OCI-LY7 (cell line): Measurements from ENCODE around the gene HDHD5. TPM values are rescaled to one million over a fixed set of nuclear protein-coding genes. Genes with fewer than 3 reads are reported as not detected.

Source experiments
- BruUV-seq: library from RNA; stranded (reverse); fragments of 400-500 nt; replicated peaks from 2 replicates; lab custom pipeline; 2021; lab: Mats Ljungman, UMichigan
- CTCF ChIA-PET: fragments of 300-600 bp; sonication (Branson Sonifier 250); formaldehyde crosslinking; loops from one replicate; lab custom pipeline; 2022; ENCODE audit warnings: antibody characterized with exemption; ENCODE audit not compliant: unreplicated experiment; lab: Charles Lee
- POLR2A ChIA-PET: fragments of 300-600 bp; sonication (Branson Sonifier 250); formaldehyde crosslinking; loops from one replicate; lab custom pipeline; 2022; ENCODE audit warnings: antibody characterized with exemption; lab: Charles Lee
- DNase-seq: peaks from one replicate; pipeline ENCODE4 v3.0.0-alpha.2; 2015; ENCODE audit warnings: low spot score
- H2AFZ ChIP-seq: fragments of 200-600 bp; sonication (generic), shearing (Covaris generic); 2 replicates; pipeline ENCODE4 v1.6.1; 2014; ENCODE audit warnings: mild to moderate bottlenecking, antibody characterized with exemption, low read length, moderate library complexity
- H3K27ac ChIP-seq: fragments of 200-600 bp; sonication (generic); 2 replicates; pipeline ENCODE4 v1.5.1; 2014; ENCODE audit warnings: mixed run types, low read depth, mild to moderate bottlenecking, moderate library complexity, low read length, inconsistent platforms; ENCODE audit not compliant: poor library complexity, severe bottlenecking
- H3K36me3 ChIP-seq: fragments of 200-600 bp; sonication (generic); 2 replicates; pipeline ENCODE4 v1.6.1; 2014; ENCODE audit warnings: mild to moderate bottlenecking, antibody characterized with exemption, low read length, moderate library complexity, mixed read lengths; ENCODE audit not compliant: insufficient read depth
- H3K4me1 ChIP-seq: fragments of 200-600 bp; sonication (generic); 2 replicates; pipeline ENCODE4 v1.5.1; 2014; ENCODE audit warnings: mild to moderate bottlenecking, low read length; ENCODE audit not compliant: insufficient read depth, poor library complexity, severe bottlenecking
- H3K4me2 ChIP-seq: fragments of 200-600 bp; sonication (generic); 2 replicates; pipeline ENCODE4 v1.6.1; 2014; ENCODE audit warnings: mild to moderate bottlenecking, low read length
- H3K4me3 ChIP-seq: fragments of 200-600 bp; sonication (generic); 2 replicates; pipeline ENCODE4 v1.5.1; 2014; ENCODE audit warnings: mild to moderate bottlenecking, low read depth, low read length; ENCODE audit not compliant: poor library complexity, severe bottlenecking
- H3K79me2 ChIP-seq: fragments of 200-600 bp; sonication (generic); 2 replicates; pipeline ENCODE4 v1.6.1; 2016; ENCODE audit warnings: low read depth, mild to moderate bottlenecking, low read length, moderate library complexity, mixed read lengths; ENCODE audit not compliant: insufficient read depth
- H3K9me2 ChIP-seq: fragments of 200-600 bp; sonication (generic); 2 replicates; pipeline ENCODE4 v1.6.1; 2016; ENCODE audit warnings: mild to moderate bottlenecking, low read length, mixed read lengths; ENCODE audit not compliant: insufficient read depth
- H3K9me3 ChIP-seq: fragments of 200-600 bp; sonication (generic); 2 replicates; pipeline ENCODE4 v1.6.1; 2014; ENCODE audit warnings: mild to moderate bottlenecking, mixed run types, low read length, mixed read lengths
- H4K20me1 ChIP-seq: fragments of 200-600 bp; sonication (generic); 2 replicates; pipeline ENCODE4 v1.6.1; 2014; ENCODE audit warnings: mild to moderate bottlenecking, antibody characterized with exemption, low read length, moderate library complexity, mixed read lengths; ENCODE audit not compliant: insufficient read depth
- EZH2phosphoT487 ChIP-seq: fragments of 200-600 bp; sonication (generic); IDR thresholded peaks from 2 replicates; pipeline ENCODE4 v1.6.1; 2018; ENCODE audit warnings: low read depth, borderline replicate concordance, mild to moderate bottlenecking, mixed run types, antibody characterized with exemption, low read length, moderate library complexity, mixed read lengths
- intact Hi-C: fragments of 100-400 bp; cut with micrococcal nuclease; formaldehyde crosslinking; loops from one replicate; pipeline ENCODE4 v1.10.0; 2022; ENCODE audit not compliant: unreplicated experiment
- total RNA-seq, 2 experiments: library from RNA; depleted of rRNA in 1 of 2; stranded (reverse); fragments of >200 nt in 1 of 2; shearing (Covaris generic) in 1 of 2; gene quantifications; 2 replicates each; pipeline ENCODE4 v1.2.3, GENCODE V29; 2014 to 2022
- TF ChIP-seq, protein P1 (sequence below): fragments of 200-600 bp; sonication (generic); conservative IDR thresholded peaks from 2 replicates; pipeline ENCODE4 v1.5.1; 2014; ENCODE audit warnings: mild to moderate bottlenecking, antibody characterized with exemption, low read length, moderate library complexity, mixed read lengths

Gene HDHD5
- total RNA-seq, 2 experiments from 2014 or later: 77.4 to 84.6 TPM

DNA sequence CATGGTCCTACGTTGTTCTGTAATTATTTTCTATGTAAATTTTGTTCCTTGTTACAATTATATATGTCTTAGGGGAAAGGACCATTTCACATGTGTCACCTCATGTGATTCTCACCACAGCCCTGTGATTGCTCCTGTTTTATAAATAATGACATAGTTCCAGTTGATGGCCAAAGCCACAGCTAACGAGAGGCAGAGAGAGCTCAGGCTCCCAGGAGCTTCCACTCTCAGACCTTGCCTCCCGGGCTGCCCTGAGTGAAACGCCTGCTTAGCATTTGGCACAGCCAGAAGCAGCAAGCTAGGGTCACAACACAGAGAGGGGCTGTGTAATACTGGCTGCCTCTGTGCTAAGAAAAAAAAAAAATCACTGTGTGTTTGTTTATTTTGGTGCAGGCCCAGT lies 43.8 kb downstream of the HDHD5 start:
- no peaks in the 10 kb centered on the region for H4K20me1 ChIP-seq
- peaks cover 34% of the 10 kb centered on the region for H3K4me1 ChIP-seq
- BruUV-seq: no TSS peak
- no peak for DNase-seq
- ChIA-PET POLR2A (interaction anchor here (1.7 kb wide), 1 partner anchor 11 kb away, joined by 3 read pairs; no protein-coding TSS in a partner anchor), CTCF (interaction anchor here (0.6 kb wide), 1 partner anchor 22 kb away, joined by 3 read pairs; no protein-coding TSS in a partner anchor)
- H3K9me2 ChIP-seq: no peaks in the 10 kb centered on the region
- no peaks in the 10 kb centered on the region for H3K79me2 ChIP-seq
- H3K36me3 ChIP-seq: no peaks in the 10 kb centered on the region
- no peak overlapping the region for H3K27ac ChIP-seq
- H2AFZ ChIP-seq: no peak overlapping the region
- H3K4me2 ChIP-seq: no peak overlapping the region
- H3K4me3 ChIP-seq: no peak overlapping the region
- intact Hi-C loops: loop anchor here (5.0 kb wide), 1 partner anchor 42 kb away; the partner anchor contains the start of gene HDHD5
- TF ChIP-seq EZH2phosphoT487: no peak
- TF ChIP-seq, protein P1, sequence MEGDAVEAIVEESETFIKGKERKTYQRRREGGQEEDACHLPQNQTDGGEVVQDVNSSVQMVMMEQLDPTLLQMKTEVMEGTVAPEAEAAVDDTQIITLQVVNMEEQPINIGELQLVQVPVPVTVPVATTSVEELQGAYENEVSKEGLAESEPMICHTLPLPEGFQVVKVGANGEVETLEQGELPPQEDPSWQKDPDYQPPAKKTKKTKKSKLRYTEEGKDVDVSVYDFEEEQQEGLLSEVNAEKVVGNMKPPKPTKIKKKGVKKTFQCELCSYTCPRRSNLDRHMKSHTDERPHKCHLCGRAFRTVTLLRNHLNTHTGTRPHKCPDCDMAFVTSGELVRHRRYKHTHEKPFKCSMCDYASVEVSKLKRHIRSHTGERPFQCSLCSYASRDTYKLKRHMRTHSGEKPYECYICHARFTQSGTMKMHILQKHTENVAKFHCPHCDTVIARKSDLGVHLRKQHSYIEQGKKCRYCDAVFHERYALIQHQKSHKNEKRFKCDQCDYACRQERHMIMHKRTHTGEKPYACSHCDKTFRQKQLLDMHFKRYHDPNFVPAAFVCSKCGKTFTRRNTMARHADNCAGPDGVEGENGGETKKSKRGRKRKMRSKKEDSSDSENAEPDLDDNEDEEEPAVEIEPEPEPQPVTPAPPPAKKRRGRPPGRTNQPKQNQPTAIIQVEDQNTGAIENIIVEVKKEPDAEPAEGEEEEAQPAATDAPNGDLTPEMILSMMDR: no peak
- H3K9me3 ChIP-seq: no peaks in the 10 kb centered on the region

DNA sequence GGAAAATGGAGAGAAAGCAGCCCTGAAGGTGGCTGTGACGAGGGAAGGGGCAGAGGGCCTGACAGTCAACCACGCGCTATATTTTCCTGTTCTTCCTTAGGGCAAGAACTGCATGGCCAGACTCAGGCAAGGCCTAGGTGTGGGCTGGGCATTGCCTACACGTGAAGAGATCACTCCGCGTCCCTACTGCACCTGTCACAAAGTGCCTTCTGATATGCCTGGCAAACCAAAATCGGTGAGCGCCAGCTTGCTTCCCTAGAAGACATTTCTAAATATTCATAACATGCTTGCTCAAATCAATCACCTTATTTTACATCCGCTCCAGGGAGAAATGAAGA lies 44.2 kb downstream of the HDHD5 start:
- H3K27ac ChIP-seq: no peak overlapping the region
- TF ChIP-seq, protein P1: no peak
- TF ChIP-seq EZH2phosphoT487: no peak
- no peaks in the 10 kb centered on the region for H3K9me2 ChIP-seq
- ChIA-PET POLR2A (interaction anchor here (1.7 kb wide), 1 partner anchor 12 kb away, joined by 3 read pairs; no protein-coding TSS in a partner anchor), CTCF (interaction anchor here (0.6 kb wide), 1 partner anchor 21 kb away, joined by 3 read pairs; no protein-coding TSS in a partner anchor)
- H3K4me3 ChIP-seq: no peak overlapping the region
- no peak for DNase-seq
- intact Hi-C loops: loop anchor here (5.0 kb wide), 1 partner anchor 42 kb away; the partner anchor contains the start of gene HDHD5
- peaks cover 34% of the 10 kb centered on the region for H3K4me1 ChIP-seq
- H3K79me2 ChIP-seq: no peaks in the 10 kb centered on the region
- no TSS peak for BruUV-seq
- no peak overlapping the region for H2AFZ ChIP-seq
- H3K9me3 ChIP-seq: no peaks in the 10 kb centered on the region
- no peaks in the 10 kb centered on the region for H3K36me3 ChIP-seq
- H3K4me2 ChIP-seq: no peak overlapping the region
- H4K20me1 ChIP-seq: no peaks in the 10 kb centered on the region

DNA sequence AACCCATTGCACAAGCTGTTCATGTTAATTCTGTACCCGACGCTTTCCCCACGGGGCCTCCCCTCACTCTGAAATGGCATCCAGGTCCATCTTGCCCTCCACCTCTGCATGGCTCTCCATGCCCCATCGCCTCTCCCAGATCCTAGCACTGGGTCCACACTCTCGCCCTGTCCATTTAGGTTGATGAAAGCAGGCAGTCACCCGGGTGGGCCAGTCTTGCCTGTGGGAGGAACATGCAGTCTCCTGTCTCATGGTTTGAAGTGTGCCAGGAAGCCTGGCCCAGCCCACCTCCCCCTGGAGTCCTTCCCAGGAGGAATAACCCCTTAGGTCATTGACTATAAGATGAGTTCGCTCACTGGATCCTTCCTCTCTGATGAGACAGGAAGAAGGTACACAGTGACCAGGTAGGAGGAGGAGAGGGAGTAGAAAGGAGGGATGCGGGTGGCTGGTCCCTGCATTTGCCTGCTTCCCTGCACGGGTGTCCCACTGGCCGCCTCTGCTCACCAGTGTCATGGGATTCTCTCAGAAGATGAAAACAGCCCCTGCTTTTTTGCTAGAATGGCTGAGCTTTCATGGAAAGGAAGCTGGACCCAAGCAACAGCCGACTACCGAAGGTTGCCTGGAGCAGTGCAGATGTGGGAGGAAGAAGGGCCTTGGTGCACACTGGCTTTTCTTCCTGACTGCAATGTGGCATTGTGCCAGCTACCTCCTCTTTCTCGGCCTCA lies 44.7 kb downstream of the HDHD5 start:
- H3K4me2 ChIP-seq: no peak overlapping the region
- peaks cover 34% of the 10 kb centered on the region for H3K4me1 ChIP-seq
- intact Hi-C loops: no loop called here
- H3K36me3 ChIP-seq: no peaks in the 10 kb centered on the region
- H3K79me2 ChIP-seq: no peaks in the 10 kb centered on the region
- H3K4me3 ChIP-seq: no peak overlapping the region
- H2AFZ ChIP-seq: no peak overlapping the region
- H3K9me3 ChIP-seq: no peaks in the 10 kb centered on the region
- ChIA-PET CTCF (no interaction called here), POLR2A (interaction anchor here (1.0 to 1.7 kb wide), 2 partner anchors 12 to 229 kb away, joined by 3 read pairs; no protein-coding TSS in a partner anchor)
- H3K9me2 ChIP-seq: no peaks in the 10 kb centered on the region
- H3K27ac ChIP-seq: no peak overlapping the region
- no peaks in the 10 kb centered on the region for H4K20me1 ChIP-seq
- BruUV-seq: no TSS peak
- TF ChIP-seq, protein P1: no peak
- no peak for TF ChIP-seq EZH2phosphoT487
- no peak for DNase-seq
